Gastroesophageal sphincter (tissue), 3 donors: ENCODE results near the gene DNAL1.

Experiments
- POLR2AphosphoS5 ChIP-seq: sonication (generic); formaldehyde crosslinking; IDR thresholded peaks from one replicate; pipeline ENCODE4 v1.6.1; 2017; ENCODE audit warnings: antibody characterized with exemption
- TF ChIP-seq, protein P1 (sequence below), 4 experiments: fragments of 200-600 bp in 2 of 4; fragments of 450-650 bp in 2 of 4; sonication (generic) in 1 of 4; IDR thresholded peaks; one replicate each; pipeline ENCODE4 v1.5.1; 2017 to 2019; ENCODE audit warnings: antibody characterized with exemption in 4 of 4, mild to moderate bottlenecking in 2 of 4, moderate library complexity in 2 of 4

DNA sequence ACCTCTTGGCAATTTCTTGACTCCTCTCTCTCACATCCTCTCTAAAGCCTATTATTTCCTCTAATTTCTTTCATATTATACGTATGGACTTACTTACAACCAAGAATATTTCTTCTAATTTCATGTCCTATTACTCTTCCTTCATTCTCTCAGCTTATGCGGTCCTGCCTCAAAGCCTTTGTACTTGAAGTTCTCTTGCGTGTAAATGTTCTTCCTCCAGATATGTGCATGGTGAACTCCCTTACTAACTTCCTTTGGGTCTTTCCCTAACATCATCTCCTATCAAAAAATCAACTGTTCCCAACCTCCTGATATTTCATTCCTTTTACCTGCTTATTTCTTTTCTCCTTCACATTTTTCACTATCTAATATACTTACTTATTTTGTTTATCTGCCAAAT lies 23.1 kb downstream of the DNAL1 start:
- TF ChIP-seq, protein P1, sequence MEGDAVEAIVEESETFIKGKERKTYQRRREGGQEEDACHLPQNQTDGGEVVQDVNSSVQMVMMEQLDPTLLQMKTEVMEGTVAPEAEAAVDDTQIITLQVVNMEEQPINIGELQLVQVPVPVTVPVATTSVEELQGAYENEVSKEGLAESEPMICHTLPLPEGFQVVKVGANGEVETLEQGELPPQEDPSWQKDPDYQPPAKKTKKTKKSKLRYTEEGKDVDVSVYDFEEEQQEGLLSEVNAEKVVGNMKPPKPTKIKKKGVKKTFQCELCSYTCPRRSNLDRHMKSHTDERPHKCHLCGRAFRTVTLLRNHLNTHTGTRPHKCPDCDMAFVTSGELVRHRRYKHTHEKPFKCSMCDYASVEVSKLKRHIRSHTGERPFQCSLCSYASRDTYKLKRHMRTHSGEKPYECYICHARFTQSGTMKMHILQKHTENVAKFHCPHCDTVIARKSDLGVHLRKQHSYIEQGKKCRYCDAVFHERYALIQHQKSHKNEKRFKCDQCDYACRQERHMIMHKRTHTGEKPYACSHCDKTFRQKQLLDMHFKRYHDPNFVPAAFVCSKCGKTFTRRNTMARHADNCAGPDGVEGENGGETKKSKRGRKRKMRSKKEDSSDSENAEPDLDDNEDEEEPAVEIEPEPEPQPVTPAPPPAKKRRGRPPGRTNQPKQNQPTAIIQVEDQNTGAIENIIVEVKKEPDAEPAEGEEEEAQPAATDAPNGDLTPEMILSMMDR (IDR thresholded peaks at IDR 0.05) = no peak
- TF ChIP-seq POLR2AphosphoS5 = no peak
